Kidney glomerular epithelial cell (primary cell): ENCODE data around the gene CTNNAL1.
"Not testable (repeated sequence)": the region's sequence is repeated elsewhere in the genome, so short reads cannot be mapped to it uniquely, and the experiment has no call there.

ENCODE experiments used
- DNase-seq: peaks from one replicate; lab custom pipeline; 2025; lab: John Stamatoyannopoulos, UW

The CTNNAL1 gene

GRCh38 chr9:109012876-109013678 is at the start of gene CTNNAL1:
Gene CTNNAL1 (minus strand): TSS chr9:109013499. CDS start chr9:109013442, 57 bp downstream.
- DNase-seq, result peak; percentile 95

- DNase-seq, result no peak
These were observed 49.2 kb upstream of the CTNNAL1 start for GRCh38 chr9:109062543-109062942.

- no peak for DNase-seq
These were observed 46.9 kb upstream of the CTNNAL1 start for GRCh38 chr9:109060191-109060590.

GRCh38 chr9:109053121-109053520 is 39.8 kb upstream of the CTNNAL1 start:
- DNase-seq, result not testable (repeated sequence)

GRCh38 chr9:109052416-109052815 is 39.1 kb upstream of the CTNNAL1 start:
- DNase-seq, result no peak

GRCh38 chr9:109051733-109052132 is 38.4 kb upstream of the CTNNAL1 start:
- DNase-seq, result no peak

- DNase-seq, result no peak
These were observed 37.1 kb upstream of the CTNNAL1 start for GRCh38 chr9:109050444-109050843.

DNA sequence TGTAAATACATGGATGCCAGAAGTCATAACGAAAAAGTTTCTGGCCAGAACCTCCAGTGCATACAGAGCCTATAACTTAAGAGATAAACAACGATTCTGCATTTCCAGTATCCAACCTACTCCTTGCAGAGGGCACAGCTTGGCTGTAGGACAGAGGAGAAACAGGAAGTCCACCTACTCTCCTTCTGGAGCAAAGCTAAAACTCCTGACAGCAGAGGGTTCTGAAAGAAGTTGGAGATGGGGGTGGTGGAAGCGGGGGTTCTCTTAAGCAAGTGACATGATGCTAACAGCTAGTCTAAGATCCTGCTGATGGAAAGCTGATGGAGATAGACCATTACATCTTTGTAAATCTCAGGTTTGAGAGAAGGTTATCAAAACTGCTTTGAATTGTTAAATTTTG is 35.5 kb upstream of the CTNNAL1 start:
- no peak for DNase-seq

DNA sequence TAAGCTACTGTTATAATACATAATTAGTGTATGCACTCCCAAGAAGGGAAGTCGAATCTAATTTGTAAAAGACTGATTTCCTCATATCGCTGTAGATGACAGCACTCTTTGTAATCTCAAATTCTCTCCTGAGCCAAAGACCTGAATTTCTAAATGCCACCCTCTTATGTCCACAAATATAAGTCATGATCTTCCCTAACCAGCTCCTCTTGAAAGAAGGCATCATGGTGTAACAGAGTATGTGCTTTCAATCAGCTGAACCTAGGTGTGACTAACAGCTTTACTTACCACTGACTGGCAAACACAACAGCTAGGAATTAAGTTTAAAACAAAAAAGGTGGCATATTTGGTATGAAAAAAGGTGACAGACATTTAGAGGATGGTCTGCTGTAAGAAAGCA is 34.0 kb upstream of the CTNNAL1 start:
- DNase-seq, result no peak

DNA sequence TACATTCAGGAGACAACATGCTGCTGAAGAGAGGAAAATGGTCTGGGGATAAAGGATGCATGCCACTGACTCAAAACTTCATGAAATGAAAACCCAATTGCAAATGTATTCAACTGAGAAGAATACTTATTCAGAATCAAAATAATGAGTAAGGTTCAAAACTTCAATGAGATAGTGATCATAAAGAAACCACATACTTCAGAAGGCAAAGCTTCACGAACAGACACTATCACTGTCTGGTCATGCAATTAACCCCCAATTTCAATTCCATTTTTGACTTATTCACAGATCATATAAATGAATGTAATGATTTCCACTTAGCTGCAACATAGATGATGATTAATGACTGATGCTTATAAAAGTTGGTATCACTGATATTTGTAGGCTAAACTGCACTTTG is 33.0 kb upstream of the CTNNAL1 start:
- DNase-seq, result no peak

DNA sequence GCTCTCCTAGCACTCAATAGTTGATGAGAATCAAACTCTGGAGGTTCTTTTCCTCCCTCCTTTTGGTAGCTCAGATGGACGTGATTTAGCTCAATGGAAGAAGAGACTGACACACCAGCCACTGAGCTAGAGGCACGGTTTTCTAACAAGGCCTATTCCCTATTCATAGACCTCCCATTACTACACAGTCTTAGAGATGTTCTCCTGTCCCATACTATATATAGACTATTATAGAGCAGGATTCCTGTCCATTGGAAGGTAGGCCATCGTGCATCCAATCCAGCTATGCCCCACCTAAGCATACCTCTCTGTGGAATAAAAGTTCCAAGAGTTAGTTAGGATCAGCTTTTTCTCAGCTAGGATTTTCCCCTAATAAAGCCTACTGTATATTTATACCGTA is 30.3 kb upstream of the CTNNAL1 start:
- DNase-seq, result no peak

- no peak for DNase-seq
These were observed 27.3 kb upstream of the CTNNAL1 start for GRCh38 chr9:109040571-109040970.

- peak; percentile 43 for DNase-seq
These were observed 26.2 kb upstream of the CTNNAL1 start for GRCh38 chr9:109039539-109039938.

DNA sequence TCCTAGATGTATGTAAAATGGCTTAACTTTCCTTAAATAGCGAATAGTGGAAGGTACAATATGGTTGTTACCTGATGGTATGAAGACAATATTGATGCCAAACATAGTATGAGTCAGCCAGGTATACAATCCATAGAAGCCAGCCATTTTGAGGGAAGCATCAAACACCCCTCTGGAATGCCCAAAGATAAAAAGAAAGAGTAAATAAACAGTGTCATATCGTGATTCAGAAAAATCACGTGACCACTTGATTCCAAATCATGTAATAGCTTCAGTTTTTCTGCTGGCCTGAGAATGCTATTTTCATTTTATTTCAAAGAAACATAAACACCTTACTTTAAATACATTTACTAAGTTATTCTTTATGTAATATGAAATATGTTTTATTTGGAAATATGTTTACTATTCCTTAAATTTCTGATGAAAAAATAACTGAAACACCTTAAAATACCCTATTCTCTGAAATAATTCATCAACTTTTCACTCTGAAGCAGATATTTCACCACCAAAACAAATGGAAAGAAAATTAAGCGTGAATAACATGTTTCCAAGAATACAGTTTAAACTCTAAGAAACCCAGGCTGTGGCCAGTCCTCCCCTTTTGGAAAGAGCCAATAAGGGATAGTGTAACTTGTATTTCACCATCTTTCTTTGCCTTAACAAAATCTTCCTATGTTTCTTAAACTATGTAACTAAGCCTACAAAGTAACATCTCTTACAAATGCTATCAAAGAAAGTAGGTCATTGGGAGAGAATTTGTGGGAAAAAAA is 24.8 kb upstream of the CTNNAL1 start:
- no peak for DNase-seq

GRCh38 chr9:109036744-109037680 is 23.7 kb upstream of the CTNNAL1 start:
- no peak for DNase-seq

DNA sequence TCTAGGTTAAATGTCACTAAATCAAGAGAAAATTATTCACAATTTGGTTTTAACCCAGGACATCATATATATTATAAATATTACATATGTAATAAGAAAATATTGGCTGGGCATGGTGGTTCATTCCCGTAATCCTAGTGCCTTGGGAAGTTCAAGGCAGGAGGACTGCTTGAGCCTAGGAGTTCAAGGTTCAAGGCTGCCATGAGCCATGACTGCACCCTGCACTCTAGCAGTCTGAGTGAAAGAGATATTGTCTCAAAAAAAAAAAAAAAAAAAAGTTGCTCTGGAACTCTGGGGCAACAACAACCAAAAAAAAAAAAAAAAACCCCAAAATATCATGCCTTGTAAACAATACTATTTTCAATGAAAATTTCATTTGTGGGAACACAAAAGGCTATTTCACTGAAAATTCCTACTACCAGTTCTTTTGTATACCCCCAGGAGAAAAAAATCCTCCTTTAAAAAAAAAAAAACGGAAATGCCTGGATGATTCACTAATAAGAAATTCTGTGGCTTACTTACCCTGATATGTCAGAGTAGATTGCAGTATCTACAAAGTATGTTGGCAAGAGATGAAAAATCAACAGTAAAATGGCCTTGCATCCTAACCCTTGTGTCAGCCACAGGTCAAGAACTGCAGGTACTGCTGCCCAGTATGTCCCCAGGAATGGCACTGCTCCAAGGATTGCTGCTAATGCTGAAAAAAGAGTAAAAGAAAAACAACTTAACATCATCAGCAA is 22.6 kb upstream of the CTNNAL1 start:
- DNase-seq, result peak; percentile 91

DNA sequence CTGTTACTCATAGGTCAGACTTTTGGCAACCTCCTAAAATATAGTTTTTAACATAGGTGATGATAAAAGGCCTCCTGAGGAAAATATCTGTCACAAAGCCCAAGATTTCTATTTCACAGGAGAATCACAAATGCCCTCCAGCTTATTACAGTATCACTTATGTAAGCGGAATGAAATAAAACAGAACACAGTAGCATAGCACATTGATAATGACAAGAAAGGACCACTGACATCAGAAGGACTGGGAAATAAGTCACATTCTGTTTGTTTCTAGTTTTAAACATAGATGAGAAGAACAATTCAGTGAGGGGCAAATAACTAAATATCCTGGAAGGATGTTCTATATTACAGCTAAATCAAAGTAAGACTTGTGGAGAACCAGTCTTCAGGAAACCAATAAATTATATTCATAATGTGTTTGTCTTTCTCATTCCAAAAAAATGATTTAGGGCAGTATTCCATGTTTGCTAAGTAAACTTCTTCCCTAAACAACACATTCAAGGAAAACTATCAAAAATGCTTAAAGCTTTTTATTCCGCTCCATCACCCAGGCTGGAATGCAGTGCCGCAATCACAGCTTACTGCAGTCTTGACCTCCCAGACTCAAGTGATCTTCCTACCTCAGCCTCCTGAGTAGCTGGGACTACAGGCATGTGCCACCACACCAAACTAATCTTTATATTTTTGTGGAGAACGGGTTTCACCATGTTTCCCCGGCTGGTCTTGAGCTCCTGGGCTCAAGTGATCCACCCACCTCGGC is 20.8 kb upstream of the CTNNAL1 start:
- peak; percentile 16 for DNase-seq

DNA sequence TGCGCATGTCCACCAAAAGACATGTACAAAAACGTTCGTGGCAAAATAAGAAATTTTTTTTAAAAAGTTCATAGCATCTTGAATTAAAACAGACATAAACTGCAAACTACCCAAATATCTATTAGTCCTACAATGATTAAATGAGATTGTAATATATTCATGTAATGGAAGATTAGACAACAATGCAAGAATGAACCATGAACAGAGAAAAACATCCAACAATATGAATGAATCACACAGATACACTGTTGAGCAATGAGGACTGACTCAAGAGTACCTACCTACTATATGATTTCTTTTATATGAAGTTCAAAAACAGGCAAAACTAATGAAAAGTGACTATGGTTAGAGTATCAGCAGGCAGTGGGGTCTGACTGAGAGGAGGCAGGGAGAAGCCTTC is 17.9 kb upstream of the CTNNAL1 start:
- DNase-seq, result peak; percentile 9

DNA sequence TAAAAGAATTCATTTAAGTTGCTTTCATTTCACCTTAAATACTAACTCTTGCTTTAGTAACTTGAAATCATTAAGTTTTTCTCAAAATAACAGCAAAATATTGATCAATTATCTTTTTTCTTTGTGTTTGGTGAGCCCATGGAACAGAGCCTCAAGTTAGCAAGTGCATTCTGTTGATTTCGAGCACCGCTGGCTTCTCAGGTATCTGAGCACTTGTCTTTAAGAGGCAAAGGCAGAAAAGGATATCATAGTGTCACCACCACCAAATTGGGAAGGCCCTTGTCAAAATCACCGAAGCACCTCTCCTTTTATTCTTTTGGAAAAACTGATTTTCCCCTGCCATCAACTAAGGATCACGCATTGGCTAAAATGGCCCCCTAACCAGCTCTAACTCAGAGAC is 17.1 kb upstream of the CTNNAL1 start:
- DNase-seq, result no peak

DNA sequence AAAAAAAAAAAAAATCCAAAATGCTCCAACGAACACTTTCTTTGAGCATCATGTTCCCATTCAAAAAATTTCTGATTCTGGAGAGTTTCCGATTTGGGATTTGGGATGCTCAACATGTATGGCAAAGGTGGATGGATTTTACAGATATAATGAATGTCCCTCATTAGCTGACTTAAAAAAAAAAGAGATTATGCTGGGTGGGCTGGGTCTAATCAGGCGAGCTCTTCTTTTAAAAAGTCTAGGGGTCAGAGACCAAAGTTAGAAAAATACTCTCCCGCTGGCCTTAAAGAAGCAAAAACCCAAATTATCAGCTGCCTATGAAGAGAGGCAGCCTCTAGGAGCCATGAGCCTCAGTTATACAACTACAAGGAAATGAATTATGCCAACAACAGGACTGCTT is 15.2 kb upstream of the CTNNAL1 start:
- DNase-seq, result no peak

- no peak for DNase-seq
These were observed 13.9 kb upstream of the CTNNAL1 start for GRCh38 chr9:109027176-109027575.
